Mesenchymal stem cell (in vitro differentiated cells and primary cell): ENCODE measurements around the gene NOTUM.

Source experiments
- DNase-seq: peaks from one replicate; pipeline ENCODE4 v3.0.0-alpha.2; 2013
- H2AFZ ChIP-seq: one replicate; pipeline ENCODE4 v1.6.1; 2013; ENCODE audit warnings: low read depth, mild to moderate bottlenecking, control low read depth, inconsistent platforms, low read length, moderate library complexity
- H2AK5ac ChIP-seq: 2 replicates; pipeline ENCODE4 v1.6.1; 2013; ENCODE audit warnings: low read length, moderate library complexity, mild to moderate bottlenecking, inconsistent platforms; ENCODE audit not compliant: severe bottlenecking
- H2BK120ac ChIP-seq: one replicate; pipeline ENCODE4 v1.6.1; 2013; ENCODE audit warnings: low read depth, mild to moderate bottlenecking, inconsistent platforms, low read length, moderate library complexity
- H2BK12ac ChIP-seq, 2 experiments: one replicate each; pipeline ENCODE4 v1.6.1; 2013; ENCODE audit warnings: inconsistent platforms in 2 of 2, low read length in 2 of 2, mild to moderate bottlenecking in 2 of 2, moderate library complexity in 2 of 2, control low read depth in 1 of 2
- H2BK15ac ChIP-seq: one replicate; pipeline ENCODE4 v1.6.1; 2013; ENCODE audit warnings: mild to moderate bottlenecking, low read depth, inconsistent platforms; ENCODE audit not compliant: poor library complexity, severe bottlenecking
- H2BK5ac ChIP-seq: 2 replicates; pipeline ENCODE4 v1.6.1; 2013; ENCODE audit warnings: low read depth, mild to moderate bottlenecking, low read length, control low read depth, inconsistent platforms; ENCODE audit not compliant: poor library complexity, severe bottlenecking
- H3K14ac ChIP-seq, 2 experiments: one replicate each; pipeline ENCODE4 v1.6.1; 2013; ENCODE audit warnings: inconsistent platforms in 2 of 2, low read length in 2 of 2, control low read depth in 1 of 2, mild to moderate bottlenecking in 1 of 2, moderate library complexity in 1 of 2
- H3K18ac ChIP-seq, 2 experiments: one replicate each; pipeline ENCODE4 v1.6.1; 2013; ENCODE audit warnings: inconsistent platforms in 2 of 2, low read length in 2 of 2, control low read depth in 1 of 2, low read depth in 1 of 2, mild to moderate bottlenecking in 1 of 2
- H3K23ac ChIP-seq, 2 experiments: one replicate each; pipeline ENCODE4 v1.6.1; 2013; ENCODE audit warnings: inconsistent platforms in 2 of 2, low read length in 2 of 2, mild to moderate bottlenecking in 2 of 2, moderate library complexity in 2 of 2, control low read depth in 1 of 2
- H3K27ac ChIP-seq: 2 replicates; pipeline ENCODE4 v1.5.1; 2013; ENCODE audit warnings: mild to moderate bottlenecking, moderate library complexity, low read length, control low read depth, inconsistent platforms; ENCODE audit not compliant: poor library complexity, severe bottlenecking
- H3K27me3 ChIP-seq, 2 experiments: 2 replicates each; pipeline versions ENCODE4 v1.6.1 to v1.7.0; 2013; ENCODE audit warnings: low read length in 2 of 2, mild to moderate bottlenecking in 2 of 2, moderate library complexity in 2 of 2, control low read depth in 1 of 2, inconsistent platforms in 1 of 2; ENCODE audit not compliant: control insufficient read depth in 1 of 2, insufficient read depth in 1 of 2
- H3K36me3 ChIP-seq, 2 experiments: 2 replicates each; pipeline versions ENCODE4 v1.6.1 to v1.7.0; 2013; ENCODE audit warnings: low read length in 2 of 2, control low read depth in 1 of 2, inconsistent platforms in 1 of 2, low read depth in 1 of 2, mild to moderate bottlenecking in 1 of 2; ENCODE audit not compliant: insufficient read depth in 2 of 2, control insufficient read depth in 1 of 2
- H3K4ac ChIP-seq, 2 experiments: one replicate each; pipeline ENCODE4 v1.6.1; 2013; ENCODE audit warnings: inconsistent platforms in 2 of 2, low read length in 2 of 2, mild to moderate bottlenecking in 2 of 2, moderate library complexity in 2 of 2, control low read depth in 1 of 2, low read depth in 1 of 2
- H3K4me1 ChIP-seq: 2 replicates; pipeline ENCODE4 v1.6.1; 2013; ENCODE audit warnings: low read depth, low read length, control low read depth; ENCODE audit not compliant: control insufficient read depth, insufficient read depth
- H3K4me2 ChIP-seq: 2 replicates; pipeline ENCODE4 v1.6.1; 2013; ENCODE audit warnings: low read length, mild to moderate bottlenecking, inconsistent platforms; ENCODE audit not compliant: poor library complexity, severe bottlenecking
- H3K4me3 ChIP-seq, 2 experiments: 2 replicates each; pipeline versions ENCODE4 v1.5.1 to v1.7.0; 2013; ENCODE audit warnings: low read length in 2 of 2, mild to moderate bottlenecking in 2 of 2, control low read depth in 1 of 2, low read depth in 1 of 2; ENCODE audit not compliant: insufficient read depth in 1 of 2
- H3K79me1 ChIP-seq: replicated peaks from 2 replicates; pipeline ENCODE4 v1.6.1; 2013; ENCODE audit warnings: mild to moderate bottlenecking, control low read depth, low read length, inconsistent platforms; ENCODE audit not compliant: poor library complexity, severe bottlenecking
- H3K9ac ChIP-seq: 2 replicates; pipeline ENCODE4 v1.7.0; 2013; ENCODE audit warnings: mild to moderate bottlenecking, low read length, moderate library complexity
- H3K9me3 ChIP-seq: 2 replicates; pipeline ENCODE4 v1.7.0; 2013; ENCODE audit warnings: mild to moderate bottlenecking, low read length; ENCODE audit not compliant: control insufficient read depth
- H4K8ac ChIP-seq: one replicate; pipeline ENCODE4 v1.6.1; 2013; ENCODE audit warnings: inconsistent platforms, mild to moderate bottlenecking, low read length, moderate library complexity
- H4K91ac ChIP-seq: one replicate; pipeline ENCODE4 v1.6.1; 2013; ENCODE audit warnings: mild to moderate bottlenecking, low read length, inconsistent platforms
- WGBS: methylation state at CpG from one replicate; pipeline ENCODE4 v1.1.7; 2013; ENCODE audit warnings: mixed read lengths; 5-methylcytosine and 5-hydroxymethylcytosine counted together

Gene NOTUM

GRCh38 chr17:82004517-82005455, 43.8 kb upstream of the NOTUM start:
- Histone ChIP-seq H3K4ac (peak overlapping the region; percentile 62 to 69), H2BK15ac (peak overlapping the region; percentile 94), H2BK120ac (peak overlapping the region; percentile 95), H4K91ac (peak overlapping the region; percentile 79), H3K9ac (no peak overlapping the region), H3K9me3 (no peaks in the 10 kb centered on the region), H3K36me3 (peaks cover 0 to 35% of the 10 kb centered on the region in 2 experiments), H3K27me3 (no peaks in the 10 kb centered on the region), H3K23ac (no peak overlapping the region), H3K27ac (peak overlapping the region; percentile 83), H3K4me2 (no peak overlapping the region), H2AFZ (no peak overlapping the region), H2AK5ac (peak overlapping the region; percentile 81), H4K8ac (peak overlapping the region; percentile 92), H3K4me1 (peaks cover 79% of the 10 kb centered on the region), H3K14ac (peak overlapping the region in 1 of 2 experiments; percentile 82), H3K79me1 (peaks cover 17% of the 10 kb centered on the region), H3K18ac (peak overlapping the region; percentile 65 to 95), H2BK12ac (peak overlapping the region; percentile 41 to 96), H2BK5ac (peak overlapping the region; percentile 39), H3K4me3 (no peak overlapping the region)
- DNase-seq: no peak
- WGBS: 91% methylated on average over 41 of the region's 41 CpGs

GRCh38 chr17:82003411-82004381, 42.7 kb upstream of the NOTUM start:
- H3K4me2 ChIP-seq: peak overlapping the region; percentile 13
- H2BK15ac ChIP-seq: peak overlapping the region; percentile 80
- H3K9me3 ChIP-seq: no peaks in the 10 kb centered on the region
- H4K91ac ChIP-seq: peak overlapping the region; percentile 83
- H3K4me1 ChIP-seq: peaks cover 77% of the 10 kb centered on the region
- H2BK120ac ChIP-seq: peak overlapping the region; percentile 95
- no peak overlapping the region for H2AFZ ChIP-seq
- 35% methylated on average over 40 of the region's 53 CpGs for WGBS
- peak overlapping the region; percentile 85 for H2BK5ac ChIP-seq
- peaks cover 0 to 30% of the 10 kb centered on the region in 2 experiments for H3K36me3 ChIP-seq
- peak; percentile 98 for DNase-seq
- peak overlapping the region in 1 of 2 experiments; percentile 46 for H3K23ac ChIP-seq
- peak overlapping the region; percentile 92 for H4K8ac ChIP-seq
- no peaks in the 10 kb centered on the region for H3K27me3 ChIP-seq
- H3K4me3 ChIP-seq: peak overlapping the region in 1 of 2 experiments; percentile 28
- H3K14ac ChIP-seq: peak overlapping the region in 1 of 2 experiments; percentile 97
- peak overlapping the region; percentile 88 to 89 for H3K4ac ChIP-seq
- peak overlapping the region; percentile 85 to 99 for H3K18ac ChIP-seq
- peak overlapping the region; percentile 43 for H3K9ac ChIP-seq
- H3K27ac ChIP-seq: peak overlapping the region; percentile 83
- peaks cover 17% of the 10 kb centered on the region for H3K79me1 ChIP-seq
- H2AK5ac ChIP-seq: peak overlapping the region; percentile 81
- peak overlapping the region; percentile 41 to 96 for H2BK12ac ChIP-seq

- H3K4me1 ChIP-seq: peaks cover 60% of the 10 kb centered on the region
- no peaks in the 10 kb centered on the region for H3K9me3 ChIP-seq
- no peak overlapping the region for H3K14ac ChIP-seq
- H4K91ac ChIP-seq: no peak overlapping the region
- peaks cover 14% of the 10 kb centered on the region for H3K79me1 ChIP-seq
- H3K23ac ChIP-seq: no peak overlapping the region
- no peak overlapping the region for H3K4me3 ChIP-seq
- no peak overlapping the region for H2BK120ac ChIP-seq
- no peak overlapping the region for H3K18ac ChIP-seq
- DNase-seq: no peak
- no peak overlapping the region for H2AFZ ChIP-seq
- H2BK5ac ChIP-seq: no peak overlapping the region
- no peak overlapping the region for H3K9ac ChIP-seq
- no peak overlapping the region for H3K27ac ChIP-seq
- no peak overlapping the region for H3K4me2 ChIP-seq
- H3K27me3 ChIP-seq: no peaks in the 10 kb centered on the region
- H2AK5ac ChIP-seq: no peak overlapping the region
- 92% methylated on average over 15 of the region's 17 CpGs for WGBS
- no peak overlapping the region for H2BK15ac ChIP-seq
- H2BK12ac ChIP-seq: no peak overlapping the region
- peaks cover 7 to 34% of the 10 kb centered on the region in 2 experiments for H3K36me3 ChIP-seq
- H4K8ac ChIP-seq: no peak overlapping the region
- H3K4ac ChIP-seq: no peak overlapping the region
Measured at GRCh38 chr17:82001571-82002056, 40.6 kb upstream of the NOTUM start.
